ENCODE measurements around the gene ZDHHC17.
A peak's percentile ranks its signal among the peaks of the same experiment; 100 is the strongest.
"Not testable (repeated sequence)": the region's sequence is repeated elsewhere in the genome, so short reads cannot be mapped to it uniquely, and the experiment has no call there.

The ZDHHC17 gene

DNA sequence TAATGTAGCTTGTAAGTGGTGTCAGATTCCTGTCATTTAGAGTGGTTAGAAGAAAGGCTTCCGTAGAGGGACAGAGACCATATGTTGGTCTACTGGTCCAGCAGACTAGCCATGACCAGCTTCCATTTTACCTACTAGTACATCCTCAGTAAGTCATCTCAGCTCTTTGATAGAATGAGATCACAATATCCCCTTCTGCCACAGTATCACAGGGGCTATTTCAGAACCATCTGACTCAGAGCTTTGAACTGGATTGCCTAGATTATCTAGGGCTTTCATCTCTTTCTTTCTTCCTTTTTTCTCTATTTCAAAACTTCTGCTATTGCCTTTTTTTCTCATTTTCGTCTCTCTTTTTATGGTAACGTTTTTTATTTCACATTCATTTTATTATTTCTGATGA is 4.7 kb downstream of the ZDHHC17 start:
- no peaks in the 10 kb centered on the region for H3K27me3 ChIP-seq (replicated peaks; ENCODE audit: control insufficient read depth, insufficient read depth, low read length)
- H3K4me1 ChIP-seq (ENCODE audit: control insufficient read depth, insufficient read depth, low read length), result peaks cover 12% of the 10 kb centered on the region
- DNase-seq (ENCODE audit: low read depth), result peak; percentile 10
- peaks cover 4% of the 10 kb centered on the region for H3K36me3 ChIP-seq (ENCODE audit: control insufficient read depth, insufficient read depth, low read length, severe bottlenecking)
- no peaks in the 10 kb centered on the region for H3K9me3 ChIP-seq (ENCODE audit: control insufficient read depth, low read length)
- no peak overlapping the region for H3K4me3 ChIP-seq (ENCODE audit: low read length)
- H3K9ac ChIP-seq (ENCODE audit: low read length), result no peak overlapping the region

DNA sequence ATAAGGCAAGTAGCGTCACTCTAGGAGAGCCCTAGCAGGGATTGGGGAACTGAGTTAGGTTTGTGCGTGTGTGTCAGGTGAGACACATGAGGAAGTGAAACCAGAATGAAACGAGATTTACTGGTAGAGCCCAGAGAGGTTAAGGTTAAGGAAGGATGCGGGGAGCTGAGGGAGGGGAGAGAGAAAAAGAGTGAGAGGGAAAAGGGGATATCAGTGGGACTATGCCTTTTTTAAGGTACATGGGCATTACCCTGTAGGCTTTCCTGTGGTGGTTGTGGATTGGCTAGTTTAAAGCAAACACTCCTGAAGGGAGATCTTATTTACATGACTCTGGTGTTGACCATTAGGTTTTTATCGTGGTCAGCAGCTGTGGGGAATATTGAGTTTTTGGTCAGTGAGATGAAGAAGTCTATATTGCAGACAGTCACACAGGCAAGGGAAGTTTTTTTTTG is 13.9 kb downstream of the ZDHHC17 start:
- no peak overlapping the region for H3K9ac ChIP-seq (ENCODE audit: low read length)
- H3K36me3 ChIP-seq (ENCODE audit: control insufficient read depth, insufficient read depth, low read length, severe bottlenecking), result peaks cover 4% of the 10 kb centered on the region
- DNase-seq (ENCODE audit: low read depth), result no peak
- H3K4me3 ChIP-seq (ENCODE audit: low read length), result no peak overlapping the region
- H3K4me1 ChIP-seq (ENCODE audit: control insufficient read depth, insufficient read depth, low read length), result no peaks in the 10 kb centered on the region
- H3K9me3 ChIP-seq (ENCODE audit: control insufficient read depth, low read length), result no peaks in the 10 kb centered on the region
- H3K27me3 ChIP-seq (replicated peaks; ENCODE audit: control insufficient read depth, insufficient read depth, low read length), result no peaks in the 10 kb centered on the region

DNA sequence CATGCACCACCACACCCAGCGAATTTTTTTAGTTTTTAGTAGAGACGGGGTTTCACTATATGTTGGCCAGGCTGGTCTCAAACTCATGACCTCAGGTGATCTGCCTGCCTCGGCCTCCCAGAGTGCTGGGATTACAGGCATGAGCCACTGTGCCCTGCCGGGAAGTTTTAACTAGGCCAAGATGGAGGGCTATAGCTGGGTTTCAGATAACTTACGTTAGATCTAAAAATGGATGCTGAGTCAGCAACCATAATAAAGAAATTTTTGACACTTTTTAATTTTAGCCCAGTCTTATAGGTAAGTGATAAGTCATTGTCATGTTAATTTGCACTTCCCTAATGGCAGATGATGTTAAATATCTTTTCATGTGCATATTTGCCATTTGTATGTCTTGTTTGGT is 14.4 kb downstream of the ZDHHC17 start:
- no peak overlapping the region for H3K4me3 ChIP-seq (ENCODE audit: low read length)
- no peaks in the 10 kb centered on the region for H3K4me1 ChIP-seq (ENCODE audit: control insufficient read depth, insufficient read depth, low read length)
- DNase-seq (ENCODE audit: low read depth), result no peak
- no peaks in the 10 kb centered on the region for H3K36me3 ChIP-seq (ENCODE audit: control insufficient read depth, insufficient read depth, low read length, severe bottlenecking)
- no peak overlapping the region for H3K9ac ChIP-seq (ENCODE audit: low read length)
- no peaks in the 10 kb centered on the region for H3K9me3 ChIP-seq (ENCODE audit: control insufficient read depth, low read length)
- H3K27me3 ChIP-seq (replicated peaks; ENCODE audit: control insufficient read depth, insufficient read depth, low read length), result no peaks in the 10 kb centered on the region

DNA sequence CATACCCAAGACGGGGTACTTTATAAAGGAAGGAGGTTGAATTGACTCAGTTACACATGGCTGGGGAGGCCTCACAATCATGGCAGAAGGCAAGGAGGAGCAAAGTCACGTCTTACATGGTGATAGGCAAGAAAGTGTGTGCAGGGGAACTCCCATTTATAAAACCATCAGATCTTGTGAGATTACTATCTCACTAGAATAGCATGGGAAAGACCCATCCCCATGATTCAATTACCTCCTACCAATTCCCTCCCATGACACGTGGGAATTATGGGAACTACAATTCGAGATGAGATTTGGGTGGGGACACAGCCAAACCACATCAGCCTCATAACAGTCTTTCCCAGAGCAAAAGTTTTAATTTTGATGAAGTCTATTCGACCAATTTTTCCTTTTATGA is 15.4 kb downstream of the ZDHHC17 start:
- H3K9ac ChIP-seq (ENCODE audit: low read length); H3K4me3 ChIP-seq (ENCODE audit: low read length); H3K27me3 ChIP-seq (replicated peaks; ENCODE audit: control insufficient read depth, insufficient read depth, low read length); H3K4me1 ChIP-seq (ENCODE audit: control insufficient read depth, insufficient read depth, low read length); DNase-seq (ENCODE audit: low read depth); H3K36me3 ChIP-seq (ENCODE audit: control insufficient read depth, insufficient read depth, low read length, severe bottlenecking); H3K9me3 ChIP-seq (ENCODE audit: control insufficient read depth, low read length): not testable (repeated sequence)

DNA sequence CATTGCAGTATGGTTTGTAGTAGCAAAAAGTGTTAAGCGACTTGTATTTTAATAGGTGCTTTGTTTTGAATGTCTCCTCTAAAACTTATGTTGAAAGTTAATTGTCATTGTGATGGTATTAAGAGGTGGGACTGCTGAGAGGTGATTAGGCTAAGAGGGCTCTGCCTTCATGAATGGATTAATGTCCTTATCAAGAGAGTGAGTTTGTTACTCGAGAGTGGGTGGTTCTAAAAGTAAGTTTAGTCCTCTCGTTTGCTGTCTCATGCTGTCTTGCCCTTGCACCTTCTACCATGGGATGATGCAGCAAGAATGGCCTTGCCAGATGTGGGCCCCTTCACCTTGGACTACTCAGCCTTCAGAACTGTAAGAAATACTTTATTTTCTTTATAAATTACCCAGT is 17.4 kb downstream of the ZDHHC17 start:
- Histone ChIP-seq H3K36me3 (ENCODE audit: control insufficient read depth, insufficient read depth, low read length, severe bottlenecking) (no peaks in the 10 kb centered on the region), H3K9me3 (ENCODE audit: control insufficient read depth, low read length) (no peaks in the 10 kb centered on the region), H3K4me3 (ENCODE audit: low read length) (no peak overlapping the region), H3K9ac (ENCODE audit: low read length) (no peak overlapping the region), H3K4me1 (ENCODE audit: control insufficient read depth, insufficient read depth, low read length) (peaks cover 17% of the 10 kb centered on the region), H3K27me3 (replicated peaks; ENCODE audit: control insufficient read depth, insufficient read depth, low read length) (no peaks in the 10 kb centered on the region)
- DNase-seq (ENCODE audit: low read depth), result no peak

DNA sequence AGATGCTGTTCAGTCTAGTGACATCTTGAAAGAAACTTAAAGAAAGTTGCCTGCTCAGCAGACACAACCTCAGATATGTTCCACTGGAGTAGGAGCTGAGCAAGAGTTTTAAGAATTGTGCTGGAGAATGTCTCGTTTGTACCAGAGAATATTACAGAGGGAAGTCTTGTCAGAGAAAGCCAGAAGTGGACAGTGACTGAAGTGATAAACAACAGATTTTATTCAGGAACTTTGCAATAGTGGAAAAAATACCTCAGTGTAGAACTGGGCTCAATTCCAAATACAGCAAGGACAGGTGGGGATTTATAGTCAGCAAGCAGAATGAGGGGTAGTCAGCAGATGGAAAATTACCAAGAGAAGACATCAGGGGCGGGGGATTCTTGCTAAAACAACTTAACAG is 18.6 kb downstream of the ZDHHC17 start:
- Histone ChIP-seq H3K36me3 (ENCODE audit: control insufficient read depth, insufficient read depth, low read length, severe bottlenecking) (no peaks in the 10 kb centered on the region), H3K27me3 (replicated peaks; ENCODE audit: control insufficient read depth, insufficient read depth, low read length) (no peaks in the 10 kb centered on the region), H3K4me1 (ENCODE audit: control insufficient read depth, insufficient read depth, low read length) (peaks cover 17% of the 10 kb centered on the region), H3K9ac (ENCODE audit: low read length) (no peak overlapping the region), H3K4me3 (ENCODE audit: low read length) (no peak overlapping the region), H3K9me3 (ENCODE audit: control insufficient read depth, low read length) (no peaks in the 10 kb centered on the region)
- DNase-seq (ENCODE audit: low read depth), result no peak

DNA sequence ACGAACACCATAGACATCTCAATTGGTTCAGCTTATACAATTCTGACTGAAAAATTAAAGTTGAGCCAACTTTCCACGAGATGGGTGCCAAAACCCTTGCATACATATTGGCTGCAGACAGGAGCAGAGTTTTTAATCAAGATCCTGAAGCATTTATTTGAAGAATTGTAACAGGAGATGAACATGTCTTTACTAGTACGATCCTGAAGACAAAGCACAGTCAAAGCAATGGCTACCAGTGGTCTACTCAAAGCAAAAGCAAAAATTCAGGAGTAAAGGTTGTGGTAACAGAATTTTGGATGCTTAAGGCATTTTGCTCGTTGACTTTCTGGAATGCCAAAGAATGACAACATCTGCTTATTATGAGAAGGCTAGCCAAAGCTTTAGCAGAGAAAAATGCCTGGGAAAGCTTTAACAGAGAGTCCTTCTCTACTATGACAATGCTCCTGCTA is 20.7 kb downstream of the ZDHHC17 start:
- Histone ChIP-seq H3K4me3 (ENCODE audit: low read length) (peak overlapping the region; percentile 72), H3K9me3 (ENCODE audit: control insufficient read depth, low read length) (no peaks in the 10 kb centered on the region), H3K27me3 (replicated peaks; ENCODE audit: control insufficient read depth, insufficient read depth, low read length) (no peaks in the 10 kb centered on the region), H3K9ac (ENCODE audit: low read length) (peak overlapping the region; percentile 26), H3K36me3 (ENCODE audit: control insufficient read depth, insufficient read depth, low read length, severe bottlenecking) (no peaks in the 10 kb centered on the region), H3K4me1 (ENCODE audit: control insufficient read depth, insufficient read depth, low read length) (peaks cover 17% of the 10 kb centered on the region)
- DNase-seq (ENCODE audit: low read depth), result peak; percentile 86

DNA sequence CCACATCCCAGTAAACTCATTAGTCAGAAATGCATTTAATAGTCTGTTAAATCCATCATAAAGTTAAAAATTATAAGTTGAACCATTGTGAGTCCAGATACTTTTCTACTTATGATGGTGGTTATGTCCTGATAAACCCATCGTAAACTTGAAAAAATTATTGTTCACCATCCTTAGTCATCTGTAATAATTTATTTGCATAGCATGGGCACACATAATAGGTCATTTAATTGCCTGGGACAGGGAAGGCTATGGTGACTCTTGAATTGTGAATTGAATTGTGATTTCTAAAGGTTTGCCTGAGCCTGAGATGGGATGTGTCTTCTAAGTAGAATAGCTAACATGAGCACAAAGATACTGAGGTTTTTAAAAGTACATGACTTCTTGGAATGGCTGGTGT is 21.5 kb downstream of the ZDHHC17 start:
- H3K9ac ChIP-seq (ENCODE audit: low read length), result no peak overlapping the region
- H3K36me3 ChIP-seq (ENCODE audit: control insufficient read depth, insufficient read depth, low read length, severe bottlenecking), result no peaks in the 10 kb centered on the region
- peaks cover 17% of the 10 kb centered on the region for H3K4me1 ChIP-seq (ENCODE audit: control insufficient read depth, insufficient read depth, low read length)
- H3K9me3 ChIP-seq (ENCODE audit: control insufficient read depth, low read length), result no peaks in the 10 kb centered on the region
- H3K4me3 ChIP-seq (ENCODE audit: low read length), result no peak overlapping the region
- no peak for DNase-seq (ENCODE audit: low read depth)
- no peaks in the 10 kb centered on the region for H3K27me3 ChIP-seq (replicated peaks; ENCODE audit: control insufficient read depth, insufficient read depth, low read length)

DNA sequence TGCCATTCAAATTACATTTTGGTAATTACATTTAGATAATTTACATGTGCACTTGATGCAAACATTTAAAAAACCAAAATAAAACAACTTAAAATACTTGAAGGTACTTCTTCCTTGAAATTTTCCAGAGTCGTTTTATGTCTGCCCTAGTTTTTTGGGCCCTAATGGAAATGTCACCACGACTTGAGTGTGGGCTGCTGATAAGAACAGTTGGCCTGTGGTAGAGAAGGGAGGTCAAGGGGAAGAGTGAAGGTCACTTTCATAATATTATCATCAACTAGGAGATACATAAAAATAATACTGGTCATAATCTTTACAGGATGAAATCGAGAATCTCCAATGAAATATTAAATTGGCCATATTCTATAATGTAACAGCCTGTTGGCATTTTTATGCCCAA is 23.1 kb downstream of the ZDHHC17 start:
- Histone ChIP-seq H3K9me3 (ENCODE audit: control insufficient read depth, low read length) (no peaks in the 10 kb centered on the region), H3K36me3 (ENCODE audit: control insufficient read depth, insufficient read depth, low read length, severe bottlenecking) (no peaks in the 10 kb centered on the region), H3K4me1 (ENCODE audit: control insufficient read depth, insufficient read depth, low read length) (peaks cover 17% of the 10 kb centered on the region), H3K27me3 (replicated peaks; ENCODE audit: control insufficient read depth, insufficient read depth, low read length) (no peaks in the 10 kb centered on the region), H3K9ac (ENCODE audit: low read length) (no peak overlapping the region), H3K4me3 (ENCODE audit: low read length) (no peak overlapping the region)
- no peak for DNase-seq (ENCODE audit: low read depth)

DNA sequence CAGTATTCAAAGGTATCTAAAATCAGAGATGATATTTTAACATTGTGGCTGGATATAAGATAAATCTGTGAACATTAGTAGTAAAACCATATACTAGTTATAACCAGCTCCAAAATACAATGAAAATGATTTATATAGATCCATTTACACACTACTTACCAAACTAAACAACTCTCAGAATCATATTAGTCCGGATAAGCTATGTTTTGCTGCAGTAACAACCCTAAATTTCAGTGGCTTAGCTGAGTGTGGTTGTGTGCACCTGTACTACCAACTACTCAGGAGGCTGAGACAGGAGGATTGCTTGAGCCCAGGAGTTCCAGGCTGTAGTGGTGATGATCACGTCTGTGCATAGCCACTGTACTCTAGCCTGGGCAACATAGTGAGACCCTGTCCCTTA is 23.8 kb downstream of the ZDHHC17 start:
- DNase-seq (ENCODE audit: low read depth), result no peak
- Histone ChIP-seq H3K4me3 (ENCODE audit: low read length) (no peak overlapping the region), H3K9me3 (ENCODE audit: control insufficient read depth, low read length) (no peaks in the 10 kb centered on the region), H3K36me3 (ENCODE audit: control insufficient read depth, insufficient read depth, low read length, severe bottlenecking) (no peaks in the 10 kb centered on the region), H3K9ac (ENCODE audit: low read length) (no peak overlapping the region), H3K27me3 (replicated peaks; ENCODE audit: control insufficient read depth, insufficient read depth, low read length) (no peaks in the 10 kb centered on the region), H3K4me1 (ENCODE audit: control insufficient read depth, insufficient read depth, low read length) (peaks cover 17% of the 10 kb centered on the region)

DNA sequence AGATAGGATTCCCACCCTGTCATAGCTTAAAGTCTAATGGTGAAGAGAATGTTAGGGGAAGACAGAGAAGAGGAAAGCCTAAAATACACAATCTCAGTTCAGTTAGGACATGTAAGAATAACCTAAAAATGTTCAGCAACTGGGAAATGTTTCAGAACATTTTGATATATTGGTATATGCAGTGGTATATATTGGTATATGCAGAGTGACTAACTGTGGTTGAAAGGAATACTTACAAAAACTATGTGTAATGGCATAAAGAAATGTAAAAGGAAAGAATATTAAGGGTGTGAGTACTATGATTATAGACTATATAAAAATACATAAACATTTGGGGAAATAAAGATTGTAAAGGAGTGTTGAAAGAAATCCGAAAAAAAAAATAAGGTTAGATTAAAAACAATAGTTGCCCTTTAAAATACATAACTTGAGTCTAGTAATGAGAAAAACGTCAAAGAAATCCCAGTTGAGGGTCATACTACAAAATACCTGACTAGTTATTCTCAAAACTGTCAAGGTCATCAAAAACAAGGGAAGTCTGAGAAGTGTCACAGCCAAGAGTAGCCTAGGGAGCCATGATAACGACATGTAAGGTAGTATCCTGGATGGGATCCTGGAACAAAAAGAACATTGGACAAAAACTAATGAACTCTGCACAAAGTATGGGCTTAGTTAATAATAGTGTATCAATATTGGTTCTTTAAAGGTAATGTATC is 25.6 kb downstream of the ZDHHC17 start:
- no peaks in the 10 kb centered on the region for H3K27me3 ChIP-seq (replicated peaks; ENCODE audit: control insufficient read depth, insufficient read depth, low read length)
- H3K4me1 ChIP-seq (ENCODE audit: control insufficient read depth, insufficient read depth, low read length), result peaks cover 19% of the 10 kb centered on the region
- no peaks in the 10 kb centered on the region for H3K9me3 ChIP-seq (ENCODE audit: control insufficient read depth, low read length)
- H3K4me3 ChIP-seq (ENCODE audit: low read length), result no peak overlapping the region
- no peaks in the 10 kb centered on the region for H3K36me3 ChIP-seq (ENCODE audit: control insufficient read depth, insufficient read depth, low read length, severe bottlenecking)
- DNase-seq (ENCODE audit: low read depth), result no peak
- no peak overlapping the region for H3K9ac ChIP-seq (ENCODE audit: low read length)

All from adipocyte (in vitro differentiated cells).